Activated gamma-delta T cell (primary cell): ENCODE measurements around the gene TMEM18.

Experiments used
- DNase-seq: peaks from one replicate; lab custom pipeline; 2025; lab: John Stamatoyannopoulos, UW

TMEM18 gene

DNA sequence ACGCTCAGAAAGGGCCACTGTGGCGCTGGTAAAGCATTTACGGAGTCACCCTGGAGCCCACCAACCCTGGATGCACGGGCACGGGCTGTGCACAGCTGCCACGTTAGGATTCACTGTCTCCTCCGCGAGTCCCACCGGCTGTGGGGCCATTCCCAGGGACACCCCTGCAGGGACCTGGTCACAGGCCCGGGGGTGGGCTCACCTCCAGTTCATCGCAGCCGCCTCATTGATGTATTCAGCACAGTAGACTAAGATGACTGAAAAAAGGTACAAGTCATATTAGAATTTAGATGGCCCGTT lies 4.7 kb downstream of the TMEM18 start:
- DNase-seq, result no peak

- DNase-seq, result no peak
Measured at GRCh38 chr2:671787-672605, 5.2 kb downstream of the TMEM18 start.

DNA sequence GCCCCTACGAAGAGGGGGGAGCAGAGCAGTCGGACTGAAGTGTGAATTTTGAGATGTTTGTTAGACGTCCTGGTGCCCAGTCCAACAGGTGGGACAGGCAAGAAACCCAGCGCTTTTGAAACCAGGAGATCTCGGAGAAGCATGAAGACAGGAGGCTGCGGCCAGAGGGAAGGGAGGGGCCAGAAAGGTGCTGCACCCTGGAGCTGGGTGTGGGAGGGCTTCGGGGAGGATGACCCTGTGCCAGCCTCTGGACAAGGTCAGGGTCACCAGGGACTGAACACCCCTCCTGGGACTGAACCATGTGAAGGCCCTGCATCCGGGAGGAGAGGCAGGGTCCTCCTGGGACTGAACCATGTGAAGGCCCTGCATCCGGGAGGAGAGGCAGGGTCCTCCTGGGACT lies 6.1 kb downstream of the TMEM18 start:
- DNase-seq, result no peak

DNA sequence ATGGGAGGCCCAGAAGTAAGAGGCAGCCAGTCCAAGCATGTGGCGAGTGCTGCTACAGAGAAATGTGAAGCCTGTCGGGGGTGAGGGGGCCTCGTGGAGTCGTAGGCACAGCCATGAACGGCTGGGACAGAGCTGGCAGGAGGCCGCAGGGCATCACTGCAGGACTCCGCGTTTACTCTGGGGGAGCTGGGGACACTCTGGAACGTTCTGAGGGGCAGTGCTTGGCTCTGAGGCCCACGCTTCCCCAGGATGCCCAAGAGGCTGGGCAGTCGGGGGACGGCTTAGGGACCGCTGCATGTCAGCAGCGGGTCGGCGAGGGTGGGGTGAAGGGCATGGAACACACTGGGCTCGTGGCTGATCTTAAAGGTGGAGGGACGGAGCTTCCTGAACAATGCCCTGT lies 6.6 kb downstream of the TMEM18 start:
- no peak for DNase-seq

DNA sequence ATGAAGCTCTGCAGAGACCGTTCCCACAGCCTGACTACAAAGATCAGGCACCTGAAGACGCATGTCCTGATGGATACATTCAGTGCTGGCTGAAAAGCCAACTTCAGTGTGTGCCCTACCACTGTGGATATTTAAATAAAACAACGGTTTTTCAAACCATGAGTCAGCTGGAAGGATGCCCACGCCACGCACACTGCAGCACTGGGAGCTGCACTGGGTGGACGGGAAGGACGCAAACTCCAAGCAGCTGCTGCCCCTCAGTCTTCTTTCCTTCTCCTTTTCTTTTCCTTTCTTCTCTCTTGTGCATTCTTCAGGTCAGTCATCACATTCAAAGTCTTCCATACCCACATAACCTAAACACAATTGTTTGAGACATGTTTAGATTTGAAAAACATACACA lies 7.9 kb downstream of the TMEM18 start:
- DNase-seq, result no peak

DNA sequence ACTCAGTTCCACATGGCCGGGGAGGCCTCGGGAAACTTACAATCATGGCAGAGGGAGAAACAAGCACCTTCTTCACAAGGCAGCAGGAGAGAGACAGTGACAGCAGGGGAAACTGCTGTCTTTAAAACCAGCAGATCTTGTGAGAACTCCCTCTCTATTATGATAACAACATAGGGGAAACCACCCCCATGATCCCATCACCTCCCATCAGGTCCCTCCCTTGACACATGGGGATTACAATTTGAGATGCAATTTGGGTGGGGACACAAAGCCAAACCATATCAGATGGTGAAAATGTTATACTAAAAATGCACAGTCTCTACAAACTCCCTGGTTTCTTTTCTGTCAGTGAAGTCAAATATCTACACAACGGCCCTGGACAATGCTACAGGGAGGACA lies 9.2 kb downstream of the TMEM18 start:
- DNase-seq, result no peak

- no peak for DNase-seq
Measured at GRCh38 chr2:667332-667999, 9.7 kb downstream of the TMEM18 start.

GRCh38 chr2:666441-666840 lies 10.8 kb downstream of the TMEM18 start:
- no peak for DNase-seq

GRCh38 chr2:665340-666073 lies 11.7 kb downstream of the TMEM18 start:
- DNase-seq, result no peak

DNA sequence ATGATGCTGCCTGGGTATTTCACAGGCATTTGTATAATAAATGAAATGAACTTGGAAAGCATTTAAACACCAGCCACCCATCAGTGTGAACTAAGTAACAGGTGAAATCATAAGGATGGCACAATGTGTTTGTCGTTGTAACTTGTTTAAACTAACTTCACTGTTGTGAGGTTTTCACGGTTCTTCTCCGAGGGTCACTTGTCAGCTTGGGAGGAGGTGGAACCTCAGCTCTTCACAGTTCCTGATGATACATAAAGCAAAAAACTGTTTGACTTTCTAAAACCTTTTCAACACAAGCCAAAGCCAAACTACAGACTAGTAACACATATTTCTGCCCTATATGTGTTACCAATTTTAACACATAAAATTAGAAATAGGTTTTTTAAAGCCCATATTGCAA lies 13.1 kb downstream of the TMEM18 start:
- no peak for DNase-seq

DNA sequence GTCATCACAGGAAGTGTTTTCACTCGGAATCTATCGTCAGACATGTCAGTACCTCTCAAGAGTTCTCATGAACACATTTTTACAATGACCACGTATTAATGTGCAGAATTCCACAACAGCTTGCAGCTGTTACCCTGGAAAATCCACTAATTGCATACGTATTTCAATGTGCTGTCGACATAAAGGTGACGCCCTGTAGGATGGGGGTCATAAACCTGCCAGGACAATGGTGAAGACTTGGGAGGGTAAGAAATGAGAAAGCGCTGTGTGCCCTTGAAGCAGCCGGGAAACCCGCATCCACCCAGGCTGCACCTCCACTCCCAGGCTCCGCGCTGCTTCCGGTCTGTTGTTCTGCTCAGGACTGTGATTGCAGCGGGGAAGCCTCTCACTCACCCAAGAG lies 14.0 kb downstream of the TMEM18 start:
- DNase-seq, result no peak

DNA sequence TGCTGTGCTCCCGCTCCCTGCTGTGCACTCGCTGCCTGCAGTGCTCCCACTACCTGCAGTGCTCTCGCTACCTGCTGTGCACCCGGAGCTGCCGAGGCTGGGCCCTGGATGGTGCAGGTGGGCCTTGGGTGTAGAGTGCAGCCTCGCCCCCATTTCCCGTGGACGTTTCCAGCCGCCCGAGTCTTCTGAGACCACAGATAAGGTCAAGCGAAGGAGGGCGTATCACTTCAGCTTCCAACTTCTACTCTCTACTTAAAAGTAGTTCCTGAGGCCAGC lies 15.9 kb downstream of the TMEM18 start:
- DNase-seq, result no peak

DNA sequence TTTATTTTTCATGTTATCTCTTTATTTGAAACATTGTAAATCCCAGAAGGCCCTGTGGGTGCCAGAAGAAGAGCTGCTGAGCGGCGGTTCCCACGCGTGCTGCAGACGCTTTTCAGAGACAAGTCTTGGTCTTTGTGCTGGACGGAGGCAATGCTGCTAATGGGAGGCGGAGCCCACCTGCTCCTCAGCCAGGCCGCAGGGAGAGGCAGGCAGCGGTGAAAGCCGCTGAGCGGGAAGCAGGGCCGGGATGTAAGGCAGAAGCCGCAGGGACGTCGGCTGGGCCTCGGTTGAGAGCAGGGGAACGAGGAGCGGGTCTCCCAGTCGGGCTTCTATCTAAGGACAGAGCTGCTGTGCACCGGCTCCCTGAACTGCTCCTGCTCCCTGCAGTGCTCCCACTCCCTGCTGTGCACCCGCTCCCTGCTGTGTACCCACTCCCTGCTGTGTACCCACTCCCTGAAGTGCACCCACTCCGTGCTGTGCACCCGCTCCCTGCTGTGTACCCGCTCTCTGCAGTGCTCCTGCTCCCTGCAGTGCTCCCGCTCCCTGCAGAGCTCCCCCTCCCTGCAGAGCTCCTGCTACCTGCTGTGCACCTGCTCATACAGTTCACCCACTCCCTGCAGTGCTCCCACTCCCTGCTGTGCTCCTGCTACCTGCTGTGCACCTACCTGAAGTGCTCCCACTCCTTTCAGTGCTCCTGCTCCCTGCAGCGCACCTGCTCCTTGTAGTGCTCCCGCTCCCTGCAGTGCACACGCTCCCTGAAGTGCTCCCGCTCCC lies 16.4 kb downstream of the TMEM18 start:
- DNase-seq, result no peak

DNA sequence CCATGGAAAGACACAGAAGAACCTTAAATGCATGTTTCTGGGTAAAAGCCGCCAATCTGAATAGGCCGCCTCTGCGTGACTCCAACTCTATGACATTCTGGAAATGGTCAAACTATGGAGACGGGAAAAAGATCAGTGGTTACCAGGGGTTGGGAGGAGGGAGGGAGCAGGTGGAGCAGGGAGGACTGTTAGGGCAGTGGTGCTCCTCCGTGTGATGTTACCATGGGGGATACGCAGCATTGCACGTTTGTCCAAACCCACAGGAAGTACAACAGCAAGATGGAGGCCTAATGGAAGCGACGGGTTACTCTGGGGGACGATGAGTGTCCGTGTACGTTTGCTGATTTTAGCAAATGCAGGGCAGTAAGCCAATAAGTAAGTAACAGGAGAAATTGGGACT lies 17.2 kb downstream of the TMEM18 start:
- no peak for DNase-seq

DNA sequence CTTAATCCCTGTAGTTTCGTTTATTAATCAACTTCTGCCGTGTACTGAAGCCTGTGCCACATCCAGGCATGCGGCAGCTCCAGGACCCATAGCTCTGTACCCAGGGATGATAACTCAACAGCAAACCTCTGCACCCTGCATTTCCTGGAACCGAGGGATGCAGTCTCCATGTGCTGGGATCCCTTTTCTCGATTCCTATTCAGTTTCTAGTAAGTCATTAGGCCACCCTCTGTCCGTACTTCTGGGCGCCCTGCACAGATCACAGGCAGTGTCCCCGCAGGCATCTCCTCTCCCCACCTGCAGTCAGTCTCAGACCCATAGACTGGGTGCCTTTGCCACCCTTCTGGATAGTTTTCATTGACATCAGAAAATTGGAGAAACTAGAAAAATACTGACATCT lies 18.8 kb downstream of the TMEM18 start:
- no peak for DNase-seq

DNA sequence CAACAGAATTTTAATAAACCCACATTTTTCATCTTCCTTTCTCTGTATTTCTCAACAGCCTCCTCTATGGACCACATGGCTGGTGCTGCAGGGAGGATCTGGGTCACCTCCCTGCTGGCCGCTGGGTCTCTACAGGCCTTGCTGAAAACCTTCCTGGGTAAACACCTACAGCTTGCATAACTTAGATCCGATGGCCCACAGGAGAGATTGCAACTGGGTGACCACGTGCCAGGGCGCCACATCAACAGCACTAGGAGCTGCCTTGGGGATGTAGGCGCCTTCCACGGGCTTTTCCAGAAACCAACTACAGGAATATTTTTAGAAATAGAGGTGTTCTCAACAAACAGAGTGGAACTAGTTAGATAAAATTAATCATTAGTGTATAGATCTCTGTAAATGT lies 19.4 kb downstream of the TMEM18 start:
- no peak for DNase-seq

- DNase-seq, result no peak
Measured at GRCh38 chr2:656676-657075, 20.5 kb downstream of the TMEM18 start.

GRCh38 chr2:655626-656025 lies 21.6 kb downstream of the TMEM18 start:
- DNase-seq, result no peak

DNA sequence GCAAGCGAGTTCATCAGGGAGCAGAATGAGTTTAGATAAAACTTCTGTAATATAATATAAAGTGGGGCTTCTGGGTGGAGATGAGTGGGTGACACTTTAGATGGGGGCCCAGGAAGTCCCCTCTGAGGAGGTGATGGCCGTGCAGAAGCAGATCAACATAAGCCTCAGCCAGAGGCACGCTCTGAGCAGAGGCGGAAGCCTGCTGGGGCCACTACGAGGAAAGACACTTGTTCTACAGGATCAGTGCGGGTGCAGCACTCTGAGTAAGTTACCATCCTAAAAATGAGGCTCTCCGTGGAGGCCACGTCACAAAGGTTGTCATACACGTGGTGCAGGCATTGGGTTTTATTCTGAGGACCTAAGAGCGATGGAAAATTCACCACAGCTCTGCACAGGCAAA lies 22.3 kb downstream of the TMEM18 start:
- DNase-seq, result no peak

DNA sequence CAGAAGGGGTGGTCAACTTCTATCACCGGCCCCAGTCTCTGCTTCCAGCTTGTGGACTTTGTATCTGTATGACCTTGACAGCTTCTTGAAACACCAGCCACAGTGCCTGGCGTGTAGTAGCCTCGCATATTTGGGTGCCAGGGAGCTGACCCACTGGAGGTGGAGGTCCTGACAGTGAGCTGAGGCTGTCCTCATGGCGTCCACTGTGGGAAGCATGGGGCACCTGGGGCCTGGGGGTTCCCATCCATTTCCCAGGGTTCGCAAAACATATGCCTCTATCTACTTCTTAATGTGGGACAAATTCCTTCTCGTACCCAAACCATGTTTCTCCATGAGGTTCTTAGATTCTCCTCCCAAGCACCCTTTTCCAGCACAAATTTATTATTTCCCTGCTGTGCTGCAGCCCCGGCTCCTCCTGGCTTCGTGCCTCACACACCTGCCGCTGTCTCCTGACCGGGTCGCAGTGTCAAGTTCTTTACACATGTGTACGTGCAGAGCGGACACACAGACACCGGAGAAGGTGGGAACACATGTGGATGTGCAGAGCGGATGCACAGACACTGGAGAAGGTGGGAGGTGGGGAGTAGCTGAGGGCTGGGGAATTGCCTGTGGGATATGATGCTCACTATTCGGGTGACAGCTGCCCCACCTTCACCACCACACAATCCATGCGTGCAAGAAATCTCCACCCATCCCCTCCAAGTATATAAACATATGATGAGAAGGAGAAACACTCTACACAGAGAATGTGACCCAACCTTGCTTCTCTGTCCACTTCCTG lies 23.4 kb downstream of the TMEM18 start:
- no peak for DNase-seq

- DNase-seq, result no peak
Measured at GRCh38 chr2:652881-653480, 24.2 kb downstream of the TMEM18 start.
